ACHN (cell line): ENCODE measurements around the gene FHL2.

Experiments used
- DNase-seq: peaks from one replicate; pipeline ENCODE4 v3.0.0-alpha.2; 2015
- in situ Hi-C: cut with HindIII; loops from 2 replicates; pipeline ENCODE4 v1.10.0; 2017; ENCODE audit warnings: low sequenced_read_pairs, low pct_ligation_motif_present, low pct_unique_long_range_greater_than_20kb

FHL2 gene

DNA sequence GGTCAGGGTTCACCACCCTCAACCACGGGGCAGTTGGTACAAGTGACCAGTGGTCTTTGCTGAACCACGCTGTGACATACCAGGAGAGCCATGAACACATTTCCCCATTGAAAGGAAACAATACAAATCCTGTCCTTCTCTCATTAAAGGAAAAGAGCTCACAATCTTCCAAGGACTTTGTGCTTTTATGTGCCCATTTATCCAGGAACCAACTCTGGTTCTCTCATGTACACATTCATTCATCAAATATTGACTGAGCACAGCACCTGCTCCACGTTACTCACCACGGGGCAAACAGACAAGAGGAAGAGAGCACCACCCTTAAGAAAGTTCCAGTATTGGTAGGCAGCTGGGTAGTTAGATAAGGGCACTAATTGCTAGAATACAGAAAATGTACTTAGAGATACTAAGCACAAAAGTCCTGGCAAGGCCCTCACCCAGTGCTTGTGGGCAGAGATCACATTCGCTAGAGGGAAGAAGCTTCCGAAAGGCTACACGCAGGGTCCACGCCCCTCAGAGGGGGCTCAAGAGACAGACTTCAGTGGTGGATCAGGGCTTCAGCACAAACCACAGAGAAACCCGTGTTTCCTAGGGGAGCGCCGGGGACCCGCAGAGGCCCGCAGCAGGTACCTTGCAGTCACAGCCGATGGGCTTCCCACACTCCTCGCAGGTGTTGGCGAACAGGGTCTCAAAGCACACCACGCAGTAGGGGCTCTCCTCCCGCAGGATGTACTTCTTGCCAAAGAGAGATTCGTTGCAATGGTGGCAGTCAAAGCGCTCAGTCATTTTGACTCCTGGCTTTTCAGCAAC, 12.9 kb downstream of the FHL2 start:
- in situ Hi-C loops: no loop called here
- no peak for DNase-seq

DNA sequence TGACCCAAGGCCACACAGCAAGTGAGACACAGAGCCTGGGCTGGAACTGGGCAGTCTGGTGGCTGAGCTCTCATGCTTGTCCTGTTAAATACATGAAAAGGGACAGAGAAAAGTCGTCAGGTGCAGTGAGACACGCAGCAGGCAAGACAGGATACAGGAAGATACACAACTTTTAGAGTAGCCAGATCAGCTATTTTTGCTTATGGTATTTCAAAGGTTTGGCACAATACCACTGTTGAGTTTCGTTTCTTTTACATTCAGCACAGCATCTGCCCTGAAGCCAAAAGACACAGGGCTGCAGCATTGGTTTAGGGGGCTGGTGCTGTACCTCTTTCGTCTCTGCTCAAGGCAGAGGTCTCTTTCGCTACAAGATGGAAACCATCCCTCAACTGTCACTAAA, 14.0 kb downstream of the FHL2 start:
- in situ Hi-C loops: no loop called here
- no peak for DNase-seq

DNA sequence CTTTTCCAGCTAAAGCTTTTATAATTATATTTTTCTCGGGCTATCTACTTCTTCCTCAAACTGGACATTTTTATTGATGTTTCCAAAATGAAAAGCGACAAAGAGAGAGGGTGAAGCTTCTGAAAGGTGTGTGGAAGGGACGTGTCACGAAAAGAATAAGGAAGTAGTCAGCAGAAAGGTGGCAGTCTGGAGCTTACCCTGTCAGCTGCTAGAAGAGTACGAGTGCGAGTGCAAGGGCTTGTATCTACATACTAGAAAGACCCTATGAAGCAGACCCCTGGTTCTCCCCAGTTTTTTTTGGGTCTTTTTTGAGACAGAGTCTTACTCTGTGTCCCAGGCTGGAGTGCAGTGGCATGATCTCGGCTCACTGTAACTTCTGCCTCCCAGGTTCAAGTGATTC, 14.6 kb downstream of the FHL2 start:
- DNase-seq: no peak
- in situ Hi-C loops: no loop called here

DNA sequence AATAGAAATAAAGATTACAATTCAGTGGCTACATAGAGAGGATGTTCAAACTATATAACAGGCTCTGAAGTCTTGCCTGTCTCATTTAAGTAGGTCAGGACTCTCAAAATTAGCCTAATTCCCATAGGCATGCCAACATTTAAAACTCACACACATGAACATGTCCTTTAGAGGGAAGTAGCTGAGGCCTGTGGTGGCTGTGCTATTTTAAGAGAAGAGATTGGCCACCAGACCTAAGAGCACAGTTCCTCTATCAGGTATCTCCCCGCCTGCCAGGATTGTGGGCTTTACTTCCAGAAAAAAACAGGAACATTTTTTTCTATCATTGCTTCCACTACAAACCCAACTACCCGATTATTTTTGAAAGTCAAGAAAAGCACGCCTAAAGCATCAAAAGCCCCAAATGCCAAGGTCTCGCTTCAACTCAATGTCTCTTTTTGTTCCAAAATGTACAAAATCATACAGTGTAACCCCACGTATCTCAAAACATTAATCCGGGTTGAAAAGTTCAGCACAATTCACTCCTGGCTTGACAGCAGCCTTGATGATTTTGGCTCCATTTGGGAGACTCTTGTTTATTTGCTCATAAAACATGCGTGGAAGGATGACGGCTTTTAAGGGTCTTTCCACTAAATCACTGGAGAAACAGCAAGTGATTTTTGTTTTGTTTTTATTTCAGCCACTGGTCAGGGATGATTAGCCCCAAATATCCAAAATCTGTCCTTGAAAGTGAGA, 15.3 kb downstream of the FHL2 start:
- no peak for DNase-seq
- in situ Hi-C loops: no loop called here

DNA sequence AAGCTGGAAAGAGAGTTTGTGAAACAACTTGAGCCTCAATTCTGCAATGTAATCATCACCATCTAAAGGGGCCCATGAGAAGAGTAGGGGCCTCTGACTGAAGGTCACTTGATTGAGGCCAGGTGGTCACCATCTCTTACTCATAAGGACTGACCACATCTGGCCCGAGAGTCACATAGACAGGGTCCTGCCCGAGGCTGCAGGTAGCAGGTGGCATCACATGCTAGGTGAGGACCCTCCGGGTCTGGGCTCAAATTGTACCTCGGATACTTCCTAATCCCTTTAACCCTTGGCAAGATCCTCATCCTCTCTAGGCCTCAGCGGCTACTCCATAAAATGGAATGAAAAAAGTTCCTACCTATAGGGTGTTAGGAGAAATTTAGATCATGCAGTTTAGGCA, 16.7 kb downstream of the FHL2 start:
- no peak for DNase-seq
- in situ Hi-C loops: no loop called here

DNA sequence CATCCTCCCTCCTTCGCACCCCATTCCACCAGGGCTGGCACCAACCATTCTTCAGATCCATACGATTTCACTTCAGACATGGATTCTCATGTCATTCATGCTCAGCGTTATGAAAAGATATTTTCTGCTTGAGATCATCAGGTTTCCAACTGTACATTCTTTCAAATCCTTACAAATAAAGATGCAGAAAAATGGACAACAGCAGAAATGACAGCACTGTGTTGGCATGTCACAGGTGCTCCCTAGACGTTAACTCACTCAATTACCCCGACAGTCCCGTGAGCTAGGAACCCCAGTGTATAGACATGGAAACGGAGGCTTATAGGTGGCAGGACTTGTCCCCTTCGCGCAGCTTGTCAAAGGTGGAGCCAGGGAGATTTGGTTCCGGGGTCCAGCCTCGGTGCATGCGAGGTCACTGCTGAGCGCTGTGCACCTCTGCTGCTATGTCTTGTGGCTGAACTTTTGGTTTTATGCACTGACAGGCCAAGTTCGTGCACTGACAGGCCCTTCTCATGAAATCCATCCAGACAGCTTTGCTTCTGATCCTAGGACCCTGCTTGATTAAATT, 17.7 kb downstream of the FHL2 start:
- DNase-seq: no peak
- in situ Hi-C loops: no loop called here

DNA sequence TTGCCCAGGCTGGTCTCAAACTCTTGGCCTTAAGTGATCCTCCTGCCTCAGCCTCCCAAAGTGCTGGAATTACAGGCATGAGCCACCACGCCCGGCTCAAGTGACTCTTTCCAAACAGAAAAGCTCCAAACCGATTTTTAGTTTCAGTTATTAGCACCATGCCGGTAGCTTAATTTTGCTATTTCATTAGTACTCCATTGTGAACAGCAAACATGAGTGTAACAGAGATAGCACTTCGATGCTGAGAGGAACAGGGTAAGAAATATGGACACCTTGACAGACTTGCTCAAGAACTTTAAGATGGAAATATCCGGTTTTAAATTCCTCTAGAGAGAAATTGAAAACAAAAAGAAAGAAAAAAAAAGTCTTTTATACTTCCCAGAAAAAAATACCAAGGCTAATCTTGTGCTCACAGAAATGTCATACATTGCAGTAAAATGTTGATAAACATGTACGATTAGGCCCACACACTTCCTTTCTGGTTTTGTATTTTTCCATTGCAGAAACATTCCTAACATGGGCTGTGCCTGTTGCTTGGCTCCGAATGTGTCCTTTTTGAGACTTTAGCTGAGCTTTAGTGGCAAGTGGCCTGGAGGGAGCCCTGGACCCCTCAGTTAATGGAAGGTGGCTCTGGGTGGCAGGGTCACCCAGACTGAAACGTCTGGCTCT, 18.3 kb downstream of the FHL2 start:
- no peak for DNase-seq
- in situ Hi-C loops: no loop called here

DNA sequence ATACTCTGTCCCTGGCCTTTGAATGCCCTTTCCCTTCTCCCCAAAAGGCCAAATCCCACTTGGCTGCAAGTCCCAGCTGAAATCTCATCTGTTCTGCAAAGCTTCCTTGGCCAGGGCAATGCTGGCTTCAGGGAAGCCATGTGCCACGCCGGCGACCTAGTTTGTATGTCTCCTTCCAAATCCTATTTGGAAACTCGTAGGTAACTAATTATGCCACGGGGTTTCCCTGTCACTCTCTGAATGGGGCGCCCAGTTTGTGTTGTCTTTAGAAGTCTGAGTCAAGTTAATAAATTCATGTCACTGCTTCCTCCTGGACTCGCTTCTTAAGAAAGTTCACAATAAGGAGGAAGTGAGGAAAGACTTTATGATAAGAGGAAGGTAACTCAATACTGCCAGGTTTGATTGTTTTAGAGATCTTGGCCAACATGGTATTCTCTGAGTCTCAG, 19.1 kb downstream of the FHL2 start:
- in situ Hi-C loops: no loop called here
- no peak for DNase-seq

DNA sequence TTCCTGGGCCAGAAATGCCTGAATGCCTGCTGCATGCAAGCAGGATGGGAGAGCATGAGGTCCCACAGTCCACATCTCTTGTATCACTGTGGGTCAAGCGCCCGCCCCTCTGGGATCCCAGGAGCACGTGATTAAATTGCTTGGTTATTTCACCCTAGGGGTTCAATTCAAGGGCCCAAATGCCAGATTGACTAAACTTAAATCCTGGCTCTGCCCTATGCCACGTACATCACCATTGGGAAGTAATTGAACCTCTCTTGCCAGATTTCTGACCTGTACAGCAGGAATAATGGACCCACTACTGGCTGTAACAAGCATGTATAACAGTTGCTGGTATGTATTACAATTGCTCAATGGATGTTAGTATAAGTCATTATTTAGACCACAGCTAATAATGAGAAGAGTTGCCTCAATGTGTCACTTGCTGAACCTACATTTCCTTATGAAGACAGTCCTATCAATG, 19.9 kb downstream of the FHL2 start:
- in situ Hi-C loops: no loop called here
- DNase-seq: no peak

DNA sequence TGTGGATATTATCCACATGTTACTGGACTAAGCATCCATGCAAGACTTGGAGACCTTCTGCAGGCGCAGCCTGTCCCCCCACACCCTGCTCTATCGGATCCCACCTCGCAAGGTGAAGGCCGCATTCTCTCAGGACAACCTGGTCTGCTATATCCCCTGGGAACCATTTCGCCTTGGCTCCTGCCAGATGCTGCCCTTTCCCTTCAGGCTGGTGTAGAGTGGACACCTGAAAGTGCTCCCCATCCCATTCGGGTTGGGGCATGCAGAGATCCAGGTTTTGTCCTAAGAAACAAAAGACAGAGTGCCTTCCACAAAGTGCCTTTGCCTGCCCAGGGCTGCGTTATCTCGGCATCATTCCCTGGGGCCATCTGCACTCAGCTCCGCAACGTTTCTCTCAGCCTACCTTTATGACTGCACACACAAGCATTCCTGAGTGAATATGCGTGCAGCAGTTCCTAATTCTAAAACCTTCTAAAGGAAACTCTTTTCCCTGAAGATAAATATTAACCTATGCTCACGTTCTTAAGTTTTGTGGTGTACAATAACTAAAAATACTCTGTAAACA, 20.5 kb downstream of the FHL2 start:
- in situ Hi-C loops: no loop called here
- DNase-seq: no peak

DNA sequence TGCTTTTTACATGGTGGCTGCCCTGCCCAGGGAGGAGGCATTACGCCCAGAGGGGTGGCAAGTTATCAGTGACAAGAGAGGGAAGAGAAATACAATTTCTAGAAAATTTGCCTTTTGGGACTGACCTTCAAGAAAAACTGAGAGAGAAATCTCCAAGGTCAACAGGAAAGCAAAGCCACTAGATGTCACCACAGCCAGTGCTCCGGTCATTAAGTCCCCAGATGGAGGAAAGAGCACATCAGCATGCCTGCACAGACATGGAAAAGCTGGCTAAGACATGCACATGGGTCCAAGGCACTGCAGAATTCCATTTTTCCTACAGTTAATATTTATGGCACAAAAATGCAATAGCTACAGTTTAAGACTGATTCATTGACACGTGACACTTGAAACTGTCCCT, 21.0 kb downstream of the FHL2 start:
- no peak for DNase-seq
- in situ Hi-C loops: no loop called here

DNA sequence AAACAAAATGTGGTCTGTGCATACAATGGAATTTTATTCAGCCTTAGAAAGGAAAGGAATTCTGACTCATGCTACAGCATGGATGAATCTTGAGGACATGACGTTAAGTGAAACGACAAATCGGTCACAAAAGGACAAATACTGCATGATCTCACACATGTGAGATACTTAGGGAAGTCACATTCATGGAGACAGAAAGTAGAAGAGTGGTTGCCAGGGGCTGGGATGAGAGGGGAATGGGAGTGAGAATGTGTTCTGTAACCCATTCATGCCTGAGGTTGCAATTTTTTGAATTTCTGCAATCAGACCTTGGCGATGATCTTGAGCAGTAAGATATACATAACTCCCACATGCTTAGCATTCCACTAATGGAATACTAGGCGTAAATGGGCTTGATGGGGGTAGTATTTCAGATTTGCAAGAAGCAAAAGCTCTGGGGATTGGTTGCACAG, 22.0 kb downstream of the FHL2 start:
- in situ Hi-C loops: no loop called here
- DNase-seq: no peak

DNA sequence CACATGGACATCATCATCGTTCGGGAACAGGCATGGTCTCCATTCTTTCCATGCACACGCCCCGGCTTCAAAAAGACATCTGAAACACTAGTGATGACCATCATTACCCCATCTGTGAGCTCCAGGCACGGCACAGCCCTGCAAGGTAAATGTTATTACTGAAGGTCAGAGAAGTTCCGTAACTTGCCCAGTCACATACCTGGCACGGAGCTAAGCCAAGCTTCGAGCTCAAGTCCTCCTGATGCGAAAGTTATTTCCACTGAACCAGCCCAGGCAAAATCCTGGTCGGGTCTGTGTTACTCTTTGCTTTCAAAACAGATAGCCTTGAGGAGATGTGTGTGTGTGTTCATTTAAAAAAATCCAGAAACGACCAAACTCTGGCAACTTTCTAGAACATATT, 22.8 kb downstream of the FHL2 start:
- in situ Hi-C loops: no loop called here
- no peak for DNase-seq

DNA sequence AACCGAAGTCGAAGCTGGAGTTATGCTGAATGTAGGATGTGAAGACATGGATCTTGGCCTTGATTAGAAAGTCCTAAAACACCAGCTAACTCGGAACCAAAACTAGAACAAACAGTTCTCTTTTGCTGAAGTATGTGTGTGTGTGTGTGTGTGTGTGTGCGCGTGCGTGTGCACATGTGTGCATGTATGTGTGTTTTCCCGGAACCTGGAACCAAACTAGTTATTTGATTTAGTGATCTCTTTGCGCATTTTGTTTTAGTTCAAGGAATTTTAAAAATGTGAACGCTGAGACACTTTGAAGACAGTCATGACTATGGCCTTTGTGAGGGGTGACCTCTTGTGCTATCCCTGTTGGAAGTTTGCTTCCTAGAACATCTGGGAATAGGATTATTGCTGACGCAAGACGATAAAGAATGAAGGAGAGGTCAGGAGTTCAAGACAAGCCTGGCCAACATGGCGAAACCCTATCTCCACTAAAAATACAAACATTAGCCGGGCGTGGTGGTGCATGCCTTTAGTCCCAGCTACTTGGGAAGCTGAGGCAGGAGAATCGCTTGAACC, 23.8 kb downstream of the FHL2 start:
- no peak for DNase-seq
- in situ Hi-C loops: no loop called here

DNA sequence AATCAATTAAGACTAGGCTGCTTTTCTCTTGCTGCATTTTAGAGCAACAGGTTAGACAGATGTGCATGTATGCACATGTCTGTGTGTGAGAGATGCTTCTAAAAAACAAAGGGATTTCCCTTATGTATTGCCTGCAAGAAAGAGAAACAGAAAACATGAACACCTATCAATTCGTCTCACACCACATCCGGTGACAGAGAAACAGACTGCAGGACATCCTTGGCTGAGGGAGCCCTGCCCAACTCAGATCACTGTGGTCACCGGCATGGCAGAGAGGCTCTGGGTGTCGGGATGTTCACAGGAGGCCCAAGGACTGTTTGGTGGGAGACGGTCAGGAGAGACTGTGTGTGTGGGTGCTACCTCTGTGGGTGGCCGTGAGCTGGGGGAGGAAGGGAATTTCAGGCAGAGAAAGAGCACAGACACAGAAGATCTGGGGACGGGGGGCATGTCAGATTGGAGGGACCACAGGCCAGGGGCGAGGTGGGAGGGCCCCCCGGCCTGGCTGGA, 24.9 kb downstream of the FHL2 start:
- in situ Hi-C loops: no loop called here
- DNase-seq: no peak

DNA sequence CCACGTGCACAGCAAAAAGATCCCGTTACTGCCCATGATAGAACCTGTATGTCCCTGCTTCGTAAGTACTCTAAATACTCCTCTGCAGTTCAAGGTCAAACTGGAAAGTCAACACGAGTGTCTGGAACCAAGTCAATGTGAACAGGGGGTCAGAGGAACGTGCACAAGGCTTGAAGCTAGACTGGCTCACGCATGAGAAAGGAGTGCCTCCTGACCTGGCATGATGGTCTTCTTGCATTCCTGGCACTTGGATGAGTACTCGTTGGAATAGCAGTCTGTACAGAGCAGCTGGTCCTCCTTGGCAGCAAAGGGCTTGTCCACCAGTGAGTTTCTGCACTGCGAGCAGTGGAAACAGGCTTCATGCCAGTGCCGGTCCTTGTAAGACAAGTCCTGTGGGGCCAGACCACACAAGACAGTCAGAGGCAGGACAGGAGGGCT, 25.5 kb downstream of the FHL2 start:
- in situ Hi-C loops: no loop called here
- DNase-seq: no peak

DNA sequence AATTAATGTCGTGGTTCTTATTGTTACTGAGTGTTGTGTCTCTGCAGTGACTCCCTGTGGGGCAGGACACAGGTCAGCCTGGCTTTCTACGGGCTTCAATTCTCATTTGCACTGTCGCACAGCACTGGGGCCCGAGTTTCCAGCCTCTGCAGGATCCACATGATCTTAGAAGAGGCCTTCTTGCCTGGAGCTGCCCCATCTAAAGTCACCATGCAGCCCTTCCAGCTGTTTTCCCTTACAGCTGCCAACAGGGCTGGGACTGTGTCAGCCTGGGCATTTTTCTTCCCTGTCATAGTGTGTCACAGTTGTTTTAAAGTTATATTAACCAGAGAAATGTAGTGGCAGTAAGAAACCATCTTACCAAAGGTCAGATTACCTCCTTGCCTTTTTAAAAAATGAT, 27.0 kb downstream of the FHL2 start:
- no peak for DNase-seq
- in situ Hi-C loops: no loop called here

DNA sequence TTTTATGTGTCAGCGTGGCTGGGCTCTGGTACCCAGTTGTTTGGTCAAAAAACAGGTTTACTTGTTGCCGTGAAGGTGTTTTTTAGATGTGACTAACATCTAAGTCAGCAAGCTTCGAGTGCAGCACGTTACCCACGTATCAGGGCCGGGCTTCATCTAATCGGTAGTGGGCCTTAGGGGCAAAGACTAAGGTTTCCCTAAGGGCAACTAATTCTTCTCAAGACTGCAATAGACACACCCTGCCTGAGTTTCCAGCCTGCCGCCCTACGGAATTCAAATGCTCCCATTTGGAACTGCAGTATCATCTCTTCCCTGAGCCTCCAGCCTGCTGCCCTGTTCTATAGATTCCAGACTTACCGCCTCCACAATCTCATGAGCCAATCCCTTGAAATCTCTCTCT, 27.7 kb downstream of the FHL2 start:
- no peak for DNase-seq
- in situ Hi-C loops: no loop called here
